ENCODE data around the gene RPL11.
A peak's percentile ranks its signal among the peaks of the same experiment; 100 is the strongest.
"Not testable (repeated sequence)": the region's sequence is repeated elsewhere in the genome, so short reads cannot be mapped to it uniquely, and the experiment has no call there.

Gene RPL11

GRCh38 chr1:23687680-23688079, 3.9 kb upstream of the RPL11 start:
- not testable (repeated sequence) for DNase-seq

DNA sequence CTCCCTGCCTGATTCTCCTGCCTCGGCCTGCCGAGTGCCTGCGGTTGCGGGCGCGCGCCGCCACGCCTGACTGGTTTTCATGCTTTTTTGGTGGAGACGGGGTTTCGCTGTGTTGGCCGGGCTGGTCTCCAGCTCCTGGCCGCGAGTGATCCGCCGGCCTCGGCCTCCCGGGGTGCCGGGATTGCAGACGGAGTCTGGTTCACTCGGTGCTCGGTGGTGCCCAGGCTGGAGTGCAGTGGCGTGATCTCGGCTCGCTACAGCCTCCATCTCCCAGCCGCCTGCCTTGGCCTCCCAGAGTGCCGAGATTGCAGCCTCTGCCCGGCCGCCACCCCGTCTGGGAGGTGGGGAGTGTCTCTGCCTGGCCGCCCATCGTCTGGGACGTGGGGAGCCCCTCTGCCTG, 3.3 kb upstream of the RPL11 start:
- not testable (repeated sequence) for DNase-seq

DNA sequence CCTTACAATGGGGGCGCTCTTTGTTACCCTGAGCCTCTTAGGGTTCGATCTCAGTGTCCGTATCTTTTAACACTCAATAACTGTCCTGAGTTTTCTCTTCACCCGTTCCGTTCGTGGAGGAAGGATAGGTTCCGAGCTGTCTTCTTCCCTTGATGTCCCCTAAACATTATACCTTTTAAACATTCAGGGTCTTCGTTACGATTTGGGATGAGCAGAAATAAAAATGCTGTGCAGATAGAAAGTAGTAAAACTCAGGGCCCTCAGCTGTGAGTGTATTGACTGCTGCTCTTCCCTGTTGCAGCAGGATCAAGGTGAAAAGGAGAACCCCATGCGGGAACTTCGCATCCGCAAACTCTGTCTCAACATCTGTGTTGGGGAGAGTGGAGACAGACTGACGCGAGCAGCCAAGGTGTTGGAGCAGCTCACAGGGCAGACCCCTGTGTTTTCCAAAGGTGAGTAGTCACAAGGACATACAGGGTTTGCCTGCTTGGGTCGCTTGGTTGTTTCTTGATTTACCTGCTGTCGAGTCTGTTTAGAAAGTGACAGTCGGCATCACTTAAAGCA, 784 bp downstream of the RPL11 start:
- DNase-seq = no peak

DNA sequence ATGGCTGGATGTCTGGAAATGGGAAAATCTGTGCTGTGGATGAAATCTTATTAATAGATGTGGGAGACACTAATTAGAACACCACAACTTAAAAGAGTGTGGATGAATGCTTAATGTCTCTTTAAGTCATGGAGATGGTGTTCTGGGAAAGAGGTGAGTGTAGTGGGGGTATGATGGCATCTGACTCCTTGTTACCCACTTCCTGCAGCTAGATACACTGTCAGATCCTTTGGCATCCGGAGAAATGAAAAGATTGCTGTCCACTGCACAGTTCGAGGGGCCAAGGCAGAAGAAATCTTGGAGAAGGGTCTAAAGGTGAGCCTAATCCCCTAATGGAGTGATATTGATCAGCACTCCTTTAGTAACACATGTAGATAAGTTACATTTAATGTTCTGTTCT, 2.0 kb downstream of the RPL11 start:
- DNase-seq = no peak

DNA sequence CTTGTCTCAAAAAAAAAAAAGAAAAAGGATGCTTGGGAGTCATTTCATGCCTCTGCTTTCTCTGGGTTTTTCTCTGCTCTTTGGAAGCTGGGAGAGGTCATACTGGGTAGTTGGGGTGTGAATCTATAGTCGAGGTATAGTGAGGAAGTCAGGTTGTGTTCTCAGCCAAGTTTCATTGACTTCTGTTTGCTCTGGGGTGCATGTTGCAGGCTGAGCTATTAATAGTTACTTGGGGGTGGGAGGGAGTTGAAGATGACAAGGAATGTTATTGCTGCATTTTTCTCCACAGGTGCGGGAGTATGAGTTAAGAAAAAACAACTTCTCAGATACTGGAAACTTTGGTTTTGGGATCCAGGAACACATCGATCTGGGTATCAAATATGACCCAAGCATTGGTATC, 2.8 kb downstream of the RPL11 start:
- no peak for DNase-seq

- DNase-seq = no peak
These were observed 4.1 kb downstream of the RPL11 start for GRCh38 chr1:23695667-23696066.

DNA sequence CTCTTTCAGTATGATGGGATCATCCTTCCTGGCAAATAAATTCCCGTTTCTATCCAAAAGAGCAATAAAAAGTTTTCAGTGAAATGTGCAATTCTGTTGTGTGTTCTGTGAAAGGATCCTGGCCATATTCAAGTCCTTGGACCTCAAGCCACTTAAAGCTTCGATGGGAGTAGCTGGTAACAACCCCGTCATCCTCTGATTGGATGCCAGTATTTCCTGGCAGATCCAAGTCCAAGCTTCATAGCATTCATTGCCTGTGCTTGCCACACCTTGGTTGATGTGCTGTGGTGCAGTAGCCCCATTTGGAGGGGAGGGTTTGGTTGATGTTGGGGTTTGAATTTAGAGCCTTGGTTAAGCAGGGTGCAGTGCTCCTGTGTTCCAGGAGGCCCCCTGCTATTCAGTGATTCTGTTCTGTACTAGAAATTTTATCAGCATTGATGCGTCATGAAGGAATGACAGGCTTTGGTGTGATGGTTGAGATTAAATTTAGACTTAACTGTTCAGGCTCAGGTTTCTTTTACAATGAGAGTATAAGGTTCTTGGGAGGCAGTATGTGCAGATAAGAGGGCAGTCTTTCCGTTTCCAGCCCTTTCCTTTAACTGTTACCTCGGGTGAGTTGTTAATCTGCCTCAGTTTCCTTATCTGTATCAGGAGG, 4.9 kb downstream of the RPL11 start:
- no peak for DNase-seq

DNA sequence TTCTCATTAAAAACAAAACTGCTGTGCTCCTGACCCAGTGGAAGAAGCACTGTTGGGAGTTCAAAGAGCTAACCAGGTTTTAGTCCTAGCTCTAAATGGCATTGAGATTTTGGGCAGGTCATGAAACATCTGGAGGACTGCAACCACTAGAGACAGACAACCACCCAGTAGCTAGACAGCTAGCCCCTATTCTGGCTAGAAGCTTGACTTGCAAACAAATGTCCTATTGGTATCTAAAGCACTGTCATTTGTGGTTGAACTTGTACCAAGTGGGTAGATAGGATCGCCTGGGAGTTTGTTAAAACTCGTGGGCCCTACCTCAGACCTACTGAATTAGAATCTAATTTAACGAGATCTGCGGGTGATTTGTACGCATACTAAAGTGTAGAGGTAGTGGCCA, 6.9 kb downstream of the RPL11 start:
- no peak for DNase-seq

DNA sequence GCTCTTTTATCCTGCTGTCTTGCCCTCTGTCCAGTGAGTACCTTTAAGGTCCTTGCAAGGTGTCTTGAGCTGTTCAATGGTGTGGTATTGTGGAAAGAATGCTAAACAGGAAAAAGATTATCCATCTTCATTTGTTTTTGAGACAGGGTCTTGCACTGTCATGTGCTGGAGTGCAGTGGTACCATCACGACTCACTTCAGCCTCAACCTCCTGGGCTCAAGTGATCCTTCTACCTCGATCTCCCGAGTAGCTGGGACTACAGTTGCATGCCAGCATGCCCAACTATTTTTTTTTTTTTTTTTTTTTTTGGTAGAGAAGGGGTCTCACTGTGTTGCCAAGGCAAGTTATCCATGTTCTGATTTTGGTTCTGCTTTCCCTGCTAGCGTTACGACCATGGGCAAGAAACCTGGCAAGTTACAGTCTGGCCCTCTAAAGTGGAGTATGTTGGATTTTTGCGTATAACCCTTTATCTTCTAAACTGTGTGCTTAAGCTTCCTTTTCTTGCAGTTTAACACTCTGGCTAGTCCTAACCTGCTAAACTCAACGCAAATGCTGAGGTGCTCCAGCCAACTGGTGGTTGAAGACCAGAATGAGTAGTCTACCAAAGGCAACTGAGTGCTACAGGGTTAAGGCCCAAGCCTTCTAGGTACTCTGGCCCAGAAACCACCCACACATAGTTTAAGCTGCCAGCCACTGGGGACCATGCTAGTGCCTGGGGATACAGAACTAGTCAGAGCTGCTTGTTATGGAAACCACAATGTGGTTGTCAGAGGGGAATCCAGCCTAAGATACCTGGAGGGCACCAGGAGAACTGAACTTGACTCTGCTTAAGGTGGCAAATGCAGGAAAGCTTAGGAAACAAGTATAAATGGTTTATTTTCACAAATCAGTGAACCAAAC, 7.9 kb downstream of the RPL11 start:
- DNase-seq = no peak

DNA sequence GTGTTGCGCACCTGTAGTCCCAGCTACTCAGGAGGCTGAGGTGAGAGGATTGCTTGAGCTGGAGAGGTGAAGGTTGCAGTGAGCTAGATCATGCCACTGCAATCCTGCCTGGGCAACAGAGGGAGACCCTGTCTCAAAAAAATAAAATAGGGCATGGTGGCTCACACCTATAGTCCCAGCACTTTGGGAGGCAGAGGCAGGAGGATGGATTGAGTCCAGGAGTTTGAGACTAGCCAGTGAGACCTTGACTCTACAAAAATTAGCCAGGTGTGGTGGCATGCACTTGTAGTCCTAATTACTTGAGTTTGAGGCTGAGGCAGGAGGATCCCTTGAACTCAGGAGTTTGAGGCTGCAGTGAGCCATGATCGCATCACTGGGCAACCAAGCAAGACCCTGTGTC, 9.7 kb downstream of the RPL11 start:
- no peak for DNase-seq

DNA sequence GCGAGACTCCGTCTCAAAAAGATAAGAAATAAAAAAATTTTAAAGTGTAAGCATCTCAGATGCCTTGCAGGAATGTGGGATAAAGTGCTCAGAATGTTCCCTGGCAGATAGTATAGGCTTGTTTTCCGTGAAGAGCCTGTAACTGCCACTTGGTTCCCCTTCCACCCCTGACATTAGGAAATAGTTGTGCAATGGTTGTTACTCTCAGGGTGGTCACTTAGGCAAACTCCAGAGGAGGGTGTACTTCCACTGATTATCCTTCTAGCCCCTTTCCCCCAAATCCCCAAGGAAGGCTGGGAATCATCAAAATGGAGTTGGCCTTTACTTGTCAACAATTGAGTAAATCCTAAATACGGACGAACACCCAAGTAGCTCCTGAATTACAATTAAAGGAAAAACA, 10.4 kb downstream of the RPL11 start:
- no peak for DNase-seq

GRCh38 chr1:23704834-23705495, 13.4 kb downstream of the RPL11 start:
- DNase-seq = no peak

GRCh38 chr1:23709229-23709628, 17.6 kb downstream of the RPL11 start:
- DNase-seq = no peak

DNA sequence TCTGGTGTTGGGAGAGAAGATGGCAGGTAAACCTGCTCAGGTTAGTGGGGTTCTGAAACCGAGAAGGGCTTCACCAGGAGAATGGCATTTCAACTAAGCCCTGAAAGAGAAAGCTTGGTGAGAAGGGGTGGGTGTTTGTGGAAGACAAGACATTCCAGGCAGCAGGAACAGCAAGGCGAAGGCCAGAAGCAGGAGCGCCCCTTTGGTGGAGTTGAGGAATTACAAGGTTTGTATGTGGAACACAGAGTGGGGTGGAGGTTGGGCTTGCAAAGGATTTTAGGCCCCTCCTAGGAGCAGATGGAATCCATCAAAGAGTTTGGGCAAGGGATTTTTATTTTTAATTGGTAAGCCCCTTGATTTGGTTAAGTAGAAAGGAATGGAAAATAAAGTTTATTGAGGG, 26.9 kb downstream of the RPL11 start:
- DNase-seq = no peak

GRCh38 chr1:23719162-23719820, 27.7 kb downstream of the RPL11 start:
- no peak for DNase-seq

- DNase-seq = peak; percentile 41
These were observed 28.8 kb downstream of the RPL11 start for GRCh38 chr1:23720256-23720995.

GRCh38 chr1:23722652-23723051, 31.0 kb downstream of the RPL11 start:
- no peak for DNase-seq

DNA sequence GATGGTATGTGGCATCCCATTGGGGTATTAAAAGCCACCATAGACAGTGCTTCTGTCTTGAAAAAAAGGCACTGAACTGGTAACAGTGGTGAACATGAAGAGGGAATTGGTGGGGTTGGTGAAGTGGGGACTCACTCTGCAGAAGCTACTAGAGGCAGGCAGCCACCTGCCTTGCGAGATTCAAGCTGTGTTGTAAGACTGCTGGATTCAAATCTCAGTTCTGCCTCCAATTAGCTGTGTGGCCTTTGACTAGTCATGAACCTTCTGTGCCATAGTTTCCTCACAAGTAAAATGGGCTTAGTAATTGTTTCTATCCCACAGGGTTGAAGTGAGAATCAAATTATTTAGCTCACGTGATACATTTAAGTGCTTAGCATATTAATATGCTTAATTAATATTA, 35.1 kb downstream of the RPL11 start:
- no peak for DNase-seq

- no peak for DNase-seq
These were observed 35.8 kb downstream of the RPL11 start for GRCh38 chr1:23727362-23727811.

DNA sequence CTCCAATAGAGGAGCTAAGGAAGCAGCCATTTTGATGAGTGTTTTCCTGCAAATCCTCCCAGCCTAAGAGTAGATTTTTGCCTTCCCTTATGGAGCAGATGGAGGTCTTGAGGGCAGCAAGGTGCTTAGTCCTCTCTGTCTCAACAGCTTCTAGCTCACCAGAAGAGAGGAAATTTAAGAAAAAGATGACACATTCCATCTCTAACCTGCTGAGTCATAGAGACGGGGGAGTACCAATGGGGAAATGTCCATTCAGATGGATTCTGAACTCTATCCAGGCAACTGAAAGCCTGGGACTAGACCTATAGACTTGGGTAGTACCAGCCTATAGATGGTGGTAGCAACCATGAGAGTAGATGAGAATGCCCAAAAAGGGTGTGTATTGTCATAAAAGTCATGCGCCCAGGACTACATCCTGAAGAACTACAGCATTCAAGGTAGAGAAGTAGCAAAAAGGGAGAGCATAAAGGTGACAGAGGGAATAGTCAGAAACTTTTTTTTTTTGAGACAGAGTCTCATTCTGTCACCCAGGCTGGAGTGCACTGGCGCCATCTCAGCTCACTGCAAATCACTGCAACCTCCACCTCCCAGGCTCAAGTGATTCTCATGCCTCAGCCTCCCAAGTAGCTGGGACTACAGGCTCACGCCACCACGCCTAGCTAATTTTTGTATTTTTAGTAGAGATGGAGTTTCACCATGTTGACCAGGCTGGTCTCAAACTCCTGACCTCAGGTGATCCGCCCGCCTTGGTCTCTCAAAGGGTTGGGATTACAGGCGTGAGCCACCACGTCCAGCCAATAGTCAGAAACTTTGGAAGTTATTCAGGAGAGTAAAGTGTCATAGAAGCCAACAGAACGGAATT, 41.0 kb downstream of the RPL11 start:
- no peak for DNase-seq

DNA sequence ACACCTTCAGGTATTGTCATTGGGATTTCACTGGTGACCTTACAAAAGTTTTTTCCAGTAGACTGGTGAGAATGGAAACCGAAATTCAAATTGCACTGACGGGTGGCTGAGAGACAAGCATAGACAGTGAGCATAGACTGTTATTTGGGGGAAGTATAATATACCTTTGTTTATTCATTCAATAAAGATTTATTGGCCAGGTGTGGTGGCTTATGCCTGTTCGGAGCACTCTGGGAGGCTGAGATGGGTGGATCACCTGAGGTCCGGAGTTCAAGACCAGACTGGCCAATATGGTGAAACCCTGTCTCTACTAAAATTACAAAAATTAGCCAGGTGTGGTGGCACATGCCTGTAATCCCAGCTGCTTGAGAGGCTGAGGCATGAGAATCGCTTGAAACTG, 41.7 kb downstream of the RPL11 start:
- not testable (repeated sequence) for DNase-seq
